Measurements from ENCODE around the gene BRSK2. TPM values are rescaled to one million over a fixed set of nuclear protein-coding genes. Genes with fewer than 3 reads are reported as not detected.

The BRSK2 gene
- total RNA-seq, 1 donor: under 0.01 TPM

DNA sequence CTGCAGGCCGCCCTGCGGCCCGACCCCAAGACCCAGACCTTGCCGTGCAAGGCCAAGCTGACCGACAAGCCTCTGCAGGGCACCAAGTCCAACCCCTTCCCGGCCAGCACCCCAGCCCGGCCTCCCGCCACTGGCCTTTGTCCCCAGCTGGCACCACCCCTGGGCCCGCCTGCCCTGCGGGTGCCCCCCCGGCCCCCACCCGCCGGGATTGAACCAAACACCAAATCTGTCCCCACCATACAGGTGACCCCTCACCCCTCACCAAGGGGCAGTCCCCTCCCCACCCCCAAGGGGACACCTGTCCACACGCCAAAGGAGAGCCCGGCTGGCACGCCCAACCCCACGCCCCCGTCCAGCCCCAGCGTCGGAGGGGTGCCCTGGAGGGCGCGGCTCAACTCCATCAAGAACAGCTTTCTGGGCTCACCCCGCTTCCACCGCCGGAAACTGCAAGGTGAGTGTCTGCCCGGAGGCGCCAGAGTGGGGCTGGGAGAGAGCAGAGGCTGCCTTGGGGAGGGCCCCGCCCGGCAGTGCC is 60.7 kb downstream of the BRSK2 start:
- TF ChIP-seq, protein P1, sequence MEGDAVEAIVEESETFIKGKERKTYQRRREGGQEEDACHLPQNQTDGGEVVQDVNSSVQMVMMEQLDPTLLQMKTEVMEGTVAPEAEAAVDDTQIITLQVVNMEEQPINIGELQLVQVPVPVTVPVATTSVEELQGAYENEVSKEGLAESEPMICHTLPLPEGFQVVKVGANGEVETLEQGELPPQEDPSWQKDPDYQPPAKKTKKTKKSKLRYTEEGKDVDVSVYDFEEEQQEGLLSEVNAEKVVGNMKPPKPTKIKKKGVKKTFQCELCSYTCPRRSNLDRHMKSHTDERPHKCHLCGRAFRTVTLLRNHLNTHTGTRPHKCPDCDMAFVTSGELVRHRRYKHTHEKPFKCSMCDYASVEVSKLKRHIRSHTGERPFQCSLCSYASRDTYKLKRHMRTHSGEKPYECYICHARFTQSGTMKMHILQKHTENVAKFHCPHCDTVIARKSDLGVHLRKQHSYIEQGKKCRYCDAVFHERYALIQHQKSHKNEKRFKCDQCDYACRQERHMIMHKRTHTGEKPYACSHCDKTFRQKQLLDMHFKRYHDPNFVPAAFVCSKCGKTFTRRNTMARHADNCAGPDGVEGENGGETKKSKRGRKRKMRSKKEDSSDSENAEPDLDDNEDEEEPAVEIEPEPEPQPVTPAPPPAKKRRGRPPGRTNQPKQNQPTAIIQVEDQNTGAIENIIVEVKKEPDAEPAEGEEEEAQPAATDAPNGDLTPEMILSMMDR (IDR thresholded peaks at IDR 0.05; ENCODE audit: insufficient read depth, low read depth, low read length): no peak
- DNase-seq (ENCODE audit: low read depth): no peak
- H3K4me3 ChIP-seq (ENCODE audit: low read depth, low read length): no peak overlapping the region

DNA sequence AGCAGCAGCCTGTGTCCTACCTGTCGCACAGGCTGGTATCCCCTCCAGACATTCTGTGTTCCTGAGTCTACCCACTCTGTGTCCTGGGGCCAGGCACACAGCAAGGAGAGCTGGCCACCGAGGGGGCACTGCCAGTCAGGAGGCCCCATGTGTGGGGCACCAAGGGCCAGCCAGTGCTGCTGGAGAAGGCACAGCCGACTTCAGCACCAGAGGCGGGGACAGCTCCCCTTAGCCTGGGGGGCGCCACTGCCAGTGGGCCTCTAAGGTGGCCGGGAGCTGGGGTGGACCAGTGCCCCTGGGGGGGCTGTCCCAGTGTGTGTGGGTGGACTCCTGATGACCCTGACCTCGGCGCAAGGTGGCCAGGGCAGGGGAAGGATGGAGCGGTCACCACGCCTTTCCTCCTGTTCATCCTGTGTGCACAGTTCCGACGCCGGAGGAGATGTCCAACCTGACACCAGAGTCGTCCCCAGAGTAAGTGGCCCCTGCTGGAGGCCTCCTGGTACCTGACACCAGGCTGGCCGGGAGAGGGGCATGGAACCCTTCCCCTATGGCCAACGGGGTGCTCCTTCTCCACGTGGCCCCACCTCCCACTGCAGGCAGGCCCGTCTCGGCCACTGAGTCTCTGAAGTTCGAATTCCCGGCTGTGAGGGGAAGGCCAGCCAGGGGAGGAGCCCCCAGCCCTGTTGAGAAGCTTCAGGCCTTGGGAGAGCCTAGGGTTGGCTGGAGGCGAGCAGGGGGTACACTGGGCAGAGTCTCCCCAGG is 61.4 kb downstream of the BRSK2 start:
- no peak for DNase-seq (ENCODE audit: low read depth)
- TF ChIP-seq, protein P1 (IDR thresholded peaks at IDR 0.05; ENCODE audit: insufficient read depth, low read depth, low read length): no peak
- H3K4me3 ChIP-seq (ENCODE audit: low read depth, low read length): no peak overlapping the region

DNA sequence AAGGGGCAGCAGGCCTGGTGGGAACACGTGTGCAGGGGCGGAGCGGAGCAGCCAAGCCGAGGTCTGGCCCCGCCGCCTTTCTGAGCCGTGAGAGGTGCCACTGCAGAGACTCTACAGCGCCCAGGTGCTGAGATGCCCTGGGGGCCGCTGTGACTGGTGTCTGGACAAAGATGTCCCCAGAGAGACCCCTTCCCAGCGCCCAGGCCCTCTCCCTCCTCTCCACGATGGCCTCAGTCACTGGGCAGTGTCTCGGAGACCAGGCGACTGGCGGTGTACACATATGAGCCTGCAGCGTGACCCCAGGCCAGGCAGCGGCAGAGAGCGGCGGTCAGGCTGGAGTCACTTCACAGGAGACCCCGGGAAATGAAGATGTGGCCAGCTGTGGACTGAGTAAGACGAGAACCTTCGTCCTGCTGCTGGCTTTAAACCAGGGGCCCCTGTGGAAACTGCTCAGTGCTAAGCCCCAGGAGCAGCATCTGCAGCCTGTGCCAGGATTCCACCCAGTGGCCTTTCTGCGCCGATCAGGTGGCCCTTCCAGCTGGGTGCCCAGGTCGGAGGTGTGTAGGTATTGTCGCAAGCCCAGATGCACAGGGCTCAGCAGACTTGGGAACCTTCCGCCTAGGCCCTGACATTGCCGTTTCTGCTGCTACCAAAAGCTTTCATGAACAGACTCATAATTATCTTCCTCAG is 62.2 kb downstream of the BRSK2 start:
- no peak for DNase-seq (ENCODE audit: low read depth)
- TF ChIP-seq, protein P1 (IDR thresholded peaks at IDR 0.05; ENCODE audit: insufficient read depth, low read depth, low read length): no peak
- H3K4me3 ChIP-seq (ENCODE audit: low read depth, low read length): no peak overlapping the region

DNA sequence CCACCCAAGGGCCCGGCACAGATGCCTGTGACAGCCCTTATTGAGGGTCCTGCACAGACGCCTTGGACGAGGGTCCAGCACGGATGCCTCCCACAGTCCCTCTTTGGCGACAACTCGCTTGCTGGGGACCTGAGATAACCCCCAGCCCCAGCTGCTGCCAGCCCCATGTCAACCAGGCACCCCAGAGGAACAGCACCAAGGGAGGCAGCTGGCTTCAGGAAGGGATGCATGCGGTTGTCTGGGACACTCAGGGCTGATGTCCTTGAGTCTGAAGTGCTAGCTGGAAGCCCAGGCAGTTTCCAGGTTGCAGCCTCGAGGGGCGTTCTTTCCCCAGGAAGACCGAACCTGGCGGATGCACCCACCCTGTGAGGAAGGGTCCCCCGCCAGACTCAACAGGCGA is 63.0 kb downstream of the BRSK2 start:
- H3K4me3 ChIP-seq (ENCODE audit: low read depth, low read length): no peak overlapping the region
- TF ChIP-seq, protein P1 (IDR thresholded peaks at IDR 0.05; ENCODE audit: insufficient read depth, low read depth, low read length): no peak
- no peak for DNase-seq (ENCODE audit: low read depth)

DNA sequence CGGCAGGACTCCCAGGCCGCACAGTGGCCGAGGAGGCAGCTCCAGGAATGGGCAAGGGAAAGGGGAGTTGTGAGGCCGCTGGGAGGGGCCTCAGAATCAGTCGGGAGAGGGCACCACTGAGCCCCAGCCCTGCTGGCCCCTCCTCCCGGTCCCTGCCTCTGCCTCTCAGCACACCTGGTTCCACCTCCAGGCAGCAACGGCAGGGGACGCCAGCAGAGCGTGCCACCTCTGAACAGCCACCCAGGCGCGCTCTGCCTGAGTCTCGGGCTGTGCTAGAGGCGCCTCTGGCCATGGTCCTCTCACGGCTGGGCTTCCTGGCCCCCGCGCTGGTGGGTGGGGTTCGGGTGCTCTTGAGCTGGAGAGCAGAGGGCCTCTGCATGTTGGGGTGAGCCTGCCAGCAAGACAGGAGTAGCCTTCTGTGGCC is 63.9 kb downstream of the BRSK2 start:
- TF ChIP-seq, protein P1 (IDR thresholded peaks at IDR 0.05; ENCODE audit: insufficient read depth, low read depth, low read length): no peak
- H3K4me3 ChIP-seq (ENCODE audit: low read depth, low read length): no peak overlapping the region
- DNase-seq (ENCODE audit: low read depth): no peak

DNA sequence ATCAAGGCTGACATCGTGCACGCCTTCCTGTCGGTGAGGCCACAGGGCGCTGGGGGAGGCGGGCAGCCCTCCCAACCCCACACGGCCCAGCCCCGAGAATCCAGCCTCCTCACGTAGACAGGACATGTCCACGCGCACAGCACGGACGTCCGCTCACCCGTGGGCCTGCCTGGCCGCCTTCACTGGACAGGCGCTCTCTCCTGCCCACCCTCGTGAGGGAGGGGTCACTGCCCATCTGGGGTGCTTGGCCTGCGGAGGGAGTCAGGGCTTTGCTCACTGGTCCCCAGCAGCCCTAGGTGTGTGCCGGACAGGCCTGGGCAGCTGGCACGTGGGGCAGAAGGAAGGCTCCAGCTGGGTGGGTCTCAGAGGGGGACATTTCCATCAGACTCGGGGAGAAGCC is 64.8 kb downstream of the BRSK2 start:
- DNase-seq (ENCODE audit: low read depth): no peak
- H3K4me3 ChIP-seq (ENCODE audit: low read depth, low read length): no peak overlapping the region
- TF ChIP-seq, protein P1 (IDR thresholded peaks at IDR 0.05; ENCODE audit: insufficient read depth, low read depth, low read length): no peak

Data from fibroblast of villous mesenchyme (primary cell).